Upper lobe of left lung (tissue), 4 donors: ENCODE results near the gene AGXT.

Source experiments
- EP300 ChIP-seq, 4 donors: sonication (generic); formaldehyde crosslinking; IDR thresholded peaks; one replicate each; pipeline ENCODE4 v1.5.1; 2017; ENCODE audit warnings: antibody characterized with exemption in 4 of 4, control low read depth in 2 of 4
- POLR2A ChIP-seq, 4 donors: fragments of 450-650 bp; IDR thresholded peaks; one replicate each; pipeline ENCODE4 v1.5.1; 2016 to 2017; ENCODE audit warnings: antibody characterized with exemption in 4 of 4, mild to moderate bottlenecking in 2 of 4
- POLR2AphosphoS5 ChIP-seq, 2 donors: sonication (generic); formaldehyde crosslinking; IDR thresholded peaks; one replicate each; pipeline ENCODE4 v1.5.1; 2017; ENCODE audit warnings: antibody characterized with exemption in 2 of 2
- TF ChIP-seq, protein P1 (sequence below), 6 experiments: fragments of 450-650 bp in 4 of 6; fragments of 200-600 bp in 2 of 6; sonication (generic) in 2 of 6; IDR thresholded peaks; one replicate each; pipeline ENCODE4 v1.5.1; 2016 to 2019; ENCODE audit warnings: antibody characterized with exemption in 6 of 6

DNA sequence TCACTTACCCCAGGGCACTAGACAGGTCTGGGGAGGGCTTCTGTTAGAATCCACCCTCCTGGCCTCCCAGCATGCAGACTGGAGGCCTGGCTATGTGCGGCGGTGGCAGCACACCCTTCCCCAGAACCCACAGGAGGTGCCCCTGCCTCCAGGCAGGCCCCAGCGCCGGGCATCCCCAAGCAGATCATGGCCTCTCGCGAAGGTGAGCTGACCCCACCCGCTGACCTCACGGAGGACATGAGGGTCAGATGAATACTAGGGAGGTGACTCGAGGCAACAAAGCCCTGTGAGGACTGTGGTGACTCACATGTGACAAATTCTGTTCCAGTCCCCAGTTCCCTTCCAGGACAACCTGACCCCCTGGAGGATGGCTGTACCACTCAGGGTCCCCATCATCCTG is 25.4 kb downstream of the AGXT start:
- TF ChIP-seq POLR2A (IDR thresholded peaks at IDR 0.05) (no peak), EP300 (IDR thresholded peaks at IDR 0.05) (no peak), POLR2AphosphoS5 (IDR thresholded peaks at IDR 0.05) (no peak)
- TF ChIP-seq, protein P1, sequence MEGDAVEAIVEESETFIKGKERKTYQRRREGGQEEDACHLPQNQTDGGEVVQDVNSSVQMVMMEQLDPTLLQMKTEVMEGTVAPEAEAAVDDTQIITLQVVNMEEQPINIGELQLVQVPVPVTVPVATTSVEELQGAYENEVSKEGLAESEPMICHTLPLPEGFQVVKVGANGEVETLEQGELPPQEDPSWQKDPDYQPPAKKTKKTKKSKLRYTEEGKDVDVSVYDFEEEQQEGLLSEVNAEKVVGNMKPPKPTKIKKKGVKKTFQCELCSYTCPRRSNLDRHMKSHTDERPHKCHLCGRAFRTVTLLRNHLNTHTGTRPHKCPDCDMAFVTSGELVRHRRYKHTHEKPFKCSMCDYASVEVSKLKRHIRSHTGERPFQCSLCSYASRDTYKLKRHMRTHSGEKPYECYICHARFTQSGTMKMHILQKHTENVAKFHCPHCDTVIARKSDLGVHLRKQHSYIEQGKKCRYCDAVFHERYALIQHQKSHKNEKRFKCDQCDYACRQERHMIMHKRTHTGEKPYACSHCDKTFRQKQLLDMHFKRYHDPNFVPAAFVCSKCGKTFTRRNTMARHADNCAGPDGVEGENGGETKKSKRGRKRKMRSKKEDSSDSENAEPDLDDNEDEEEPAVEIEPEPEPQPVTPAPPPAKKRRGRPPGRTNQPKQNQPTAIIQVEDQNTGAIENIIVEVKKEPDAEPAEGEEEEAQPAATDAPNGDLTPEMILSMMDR (IDR thresholded peaks at IDR 0.05), result no peak
